ENCODE data around the gene BBS5.

BBS5 gene

DNA sequence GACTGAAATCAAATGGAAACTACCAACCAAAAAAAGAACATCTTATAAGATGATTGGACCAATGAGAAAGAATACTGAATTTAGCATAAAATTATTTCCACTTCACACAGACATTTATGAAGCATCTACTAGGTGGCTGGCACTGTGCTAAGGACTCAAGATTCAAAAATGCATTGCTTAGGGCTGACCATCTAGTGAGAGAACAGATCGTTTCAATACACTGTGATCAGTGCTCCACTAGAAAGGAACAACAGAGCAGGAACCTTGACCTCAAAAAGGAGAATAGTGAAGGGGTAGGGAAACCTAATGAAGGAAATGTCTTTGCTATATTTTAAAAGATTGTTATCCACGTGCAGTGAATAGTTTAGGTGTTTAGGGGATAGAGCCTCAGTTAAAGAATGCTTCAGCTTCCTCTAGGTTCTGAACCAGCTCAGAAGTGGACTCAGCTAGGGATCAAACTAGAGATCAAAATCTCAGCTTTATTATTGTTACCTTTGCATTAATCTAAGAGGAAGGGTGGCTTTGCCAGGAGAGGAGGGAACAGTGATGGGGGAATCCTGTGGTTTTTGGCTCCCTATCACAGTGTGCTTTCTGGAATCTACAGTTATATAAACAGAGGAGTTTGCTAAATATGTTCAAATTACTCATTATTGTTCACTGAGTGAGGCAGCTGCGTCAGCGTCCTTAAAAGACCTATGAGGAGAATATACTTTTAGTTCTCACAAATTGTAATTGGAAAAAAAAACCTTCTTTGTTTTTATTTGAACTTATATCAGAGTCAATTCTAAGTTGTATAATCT, 16.2 kb upstream of the BBS5 start:
- Histone ChIP-seq H3K27me3 (replicated peaks; ENCODE audit: control insufficient read depth, insufficient read depth, low read length) (no peaks in the 10 kb centered on the region), H3K9me3 (ENCODE audit: control insufficient read depth, low read length) (no peaks in the 10 kb centered on the region), H3K36me3 (ENCODE audit: control insufficient read depth, insufficient read depth, low read length, severe bottlenecking) (no peaks in the 10 kb centered on the region), H3K4me3 (ENCODE audit: low read length) (peak overlapping the region; percentile 50), H3K4me1 (ENCODE audit: control insufficient read depth, insufficient read depth, low read length) (peaks cover 16% of the 10 kb centered on the region), H3K9ac (ENCODE audit: low read length) (no peak overlapping the region)
- DNase-seq (ENCODE audit: low read depth) = peak; percentile 92

DNA sequence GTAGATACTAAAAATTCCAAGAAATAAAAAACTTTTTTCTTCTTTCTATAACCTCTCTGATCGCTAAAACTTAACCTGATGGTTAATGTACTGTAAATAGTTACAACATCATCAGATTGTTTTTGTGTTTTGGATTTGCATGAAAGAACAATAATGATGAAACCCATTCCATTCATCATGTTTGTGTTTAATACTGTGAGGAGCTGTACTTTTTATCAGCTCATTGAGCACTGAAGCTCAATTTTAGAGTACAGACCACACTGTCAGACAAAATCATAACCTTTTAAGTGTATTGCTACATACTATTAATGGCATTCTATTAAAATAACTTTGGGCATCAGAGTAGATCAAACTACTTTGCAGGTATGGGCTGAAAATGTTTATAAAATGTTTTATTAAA, 14.8 kb upstream of the BBS5 start:
- H3K36me3 ChIP-seq (ENCODE audit: control insufficient read depth, insufficient read depth, low read length, severe bottlenecking) = no peaks in the 10 kb centered on the region
- H3K4me3 ChIP-seq (ENCODE audit: low read length) = no peak overlapping the region
- peaks cover 16% of the 10 kb centered on the region for H3K4me1 ChIP-seq (ENCODE audit: control insufficient read depth, insufficient read depth, low read length)
- DNase-seq (ENCODE audit: low read depth) = peak; percentile 14
- no peaks in the 10 kb centered on the region for H3K9me3 ChIP-seq (ENCODE audit: control insufficient read depth, low read length)
- no peak overlapping the region for H3K9ac ChIP-seq (ENCODE audit: low read length)
- no peaks in the 10 kb centered on the region for H3K27me3 ChIP-seq (replicated peaks; ENCODE audit: control insufficient read depth, insufficient read depth, low read length)

DNA sequence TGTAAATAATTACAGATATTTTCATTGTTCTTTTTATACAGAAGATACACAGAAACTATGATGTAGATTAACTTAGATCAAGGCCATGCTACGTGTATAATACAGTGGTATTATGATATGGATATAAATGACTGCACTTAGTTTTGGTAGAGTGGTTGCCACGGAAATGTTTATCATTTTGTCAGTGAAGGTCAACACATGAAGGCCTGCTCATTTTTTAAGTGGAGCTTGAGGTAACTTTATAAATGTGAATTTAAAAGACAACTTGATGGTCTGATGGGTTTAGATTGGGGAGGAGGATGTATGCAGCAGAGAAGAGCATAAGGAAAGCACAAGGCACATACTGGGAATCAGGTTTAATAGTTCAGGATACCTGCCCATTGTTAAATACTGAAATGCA, 14.4 kb upstream of the BBS5 start:
- Histone ChIP-seq H3K9ac (ENCODE audit: low read length) (no peak overlapping the region), H3K9me3 (ENCODE audit: control insufficient read depth, low read length) (no peaks in the 10 kb centered on the region), H3K36me3 (ENCODE audit: control insufficient read depth, insufficient read depth, low read length, severe bottlenecking) (no peaks in the 10 kb centered on the region), H3K27me3 (replicated peaks; ENCODE audit: control insufficient read depth, insufficient read depth, low read length) (no peaks in the 10 kb centered on the region), H3K4me1 (ENCODE audit: control insufficient read depth, insufficient read depth, low read length) (peaks cover 16% of the 10 kb centered on the region), H3K4me3 (ENCODE audit: low read length) (no peak overlapping the region)
- DNase-seq (ENCODE audit: low read depth) = no peak

DNA sequence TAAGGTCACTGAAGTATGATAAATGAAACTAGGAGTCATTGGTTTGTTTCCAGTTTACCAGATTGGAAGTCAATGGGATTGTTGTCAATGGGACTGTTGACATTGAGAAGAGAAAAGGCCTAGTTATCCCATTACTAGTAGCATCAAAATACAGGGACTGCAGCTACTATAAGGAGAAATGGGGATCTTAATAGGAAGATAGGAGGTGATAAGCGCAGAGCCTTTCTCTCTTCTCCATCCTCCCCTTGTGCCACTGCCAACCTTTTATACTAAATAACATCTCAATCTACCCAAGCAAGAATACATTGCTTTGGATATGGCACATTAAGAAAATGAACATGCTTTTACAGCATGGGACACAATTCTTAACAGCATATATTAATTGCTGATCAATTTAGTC, 10.5 kb upstream of the BBS5 start:
- no peaks in the 10 kb centered on the region for H3K9me3 ChIP-seq (ENCODE audit: control insufficient read depth, low read length)
- H3K4me1 ChIP-seq (ENCODE audit: control insufficient read depth, insufficient read depth, low read length) = peaks cover 6% of the 10 kb centered on the region
- DNase-seq (ENCODE audit: low read depth) = no peak
- no peak overlapping the region for H3K4me3 ChIP-seq (ENCODE audit: low read length)
- H3K9ac ChIP-seq (ENCODE audit: low read length) = no peak overlapping the region
- no peaks in the 10 kb centered on the region for H3K27me3 ChIP-seq (replicated peaks; ENCODE audit: control insufficient read depth, insufficient read depth, low read length)
- H3K36me3 ChIP-seq (ENCODE audit: control insufficient read depth, insufficient read depth, low read length, severe bottlenecking) = no peaks in the 10 kb centered on the region

DNA sequence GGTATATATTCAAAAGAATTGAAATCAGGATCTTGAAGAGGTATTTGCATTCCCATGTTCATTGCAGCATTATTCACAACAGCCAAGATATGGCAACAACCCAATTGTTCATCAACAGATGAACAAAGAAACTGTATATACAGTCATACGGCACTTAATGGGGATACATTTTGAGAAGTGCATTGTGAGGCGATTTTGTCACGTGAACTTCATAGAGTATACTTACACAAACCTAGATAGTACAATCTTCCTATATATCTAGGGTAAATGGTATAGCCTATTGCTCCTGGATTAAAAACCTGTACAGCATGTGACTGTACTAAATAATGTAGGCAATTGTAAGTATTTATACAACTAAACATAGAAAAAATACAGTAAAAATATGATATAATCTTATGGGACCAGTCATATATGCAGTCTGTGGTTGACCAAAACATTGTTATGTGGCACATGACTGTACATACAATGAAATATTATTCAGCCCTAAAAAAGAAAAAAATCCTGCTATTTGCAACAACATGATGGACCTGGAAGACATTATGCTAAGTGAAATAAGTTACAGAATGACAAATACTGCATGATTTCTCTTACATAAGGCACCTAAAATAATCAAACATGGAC, 9.2 kb upstream of the BBS5 start:
- Histone ChIP-seq H3K9ac (ENCODE audit: low read length) (no peak overlapping the region), H3K4me1 (ENCODE audit: control insufficient read depth, insufficient read depth, low read length) (no peaks in the 10 kb centered on the region), H3K27me3 (replicated peaks; ENCODE audit: control insufficient read depth, insufficient read depth, low read length) (no peaks in the 10 kb centered on the region), H3K4me3 (ENCODE audit: low read length) (no peak overlapping the region), H3K9me3 (ENCODE audit: control insufficient read depth, low read length) (no peaks in the 10 kb centered on the region), H3K36me3 (ENCODE audit: control insufficient read depth, insufficient read depth, low read length, severe bottlenecking) (no peaks in the 10 kb centered on the region)
- DNase-seq (ENCODE audit: low read depth) = no peak

DNA sequence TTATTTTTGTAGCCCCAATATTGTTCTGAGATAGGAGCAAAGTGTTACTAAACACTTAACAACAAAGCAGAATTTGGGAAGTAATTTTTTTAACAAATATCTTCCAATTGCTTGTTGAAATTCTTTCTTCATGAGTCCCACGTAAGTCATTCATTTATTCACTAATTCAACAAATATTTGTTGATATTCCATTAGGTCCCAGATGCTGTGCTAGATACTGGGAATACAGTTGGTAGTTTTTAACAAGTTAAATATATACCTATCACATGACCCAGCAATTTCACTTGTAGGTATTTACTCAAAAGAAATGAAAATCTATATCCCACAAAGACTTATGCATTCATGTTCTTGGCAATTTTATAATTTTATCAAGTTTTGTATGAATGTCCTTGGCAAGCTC, 7.0 kb upstream of the BBS5 start:
- H3K9ac ChIP-seq (ENCODE audit: low read length) = no peak overlapping the region
- H3K9me3 ChIP-seq (ENCODE audit: control insufficient read depth, low read length) = no peaks in the 10 kb centered on the region
- H3K27me3 ChIP-seq (replicated peaks; ENCODE audit: control insufficient read depth, insufficient read depth, low read length) = no peaks in the 10 kb centered on the region
- H3K36me3 ChIP-seq (ENCODE audit: control insufficient read depth, insufficient read depth, low read length, severe bottlenecking) = no peaks in the 10 kb centered on the region
- DNase-seq (ENCODE audit: low read depth) = no peak
- no peaks in the 10 kb centered on the region for H3K4me1 ChIP-seq (ENCODE audit: control insufficient read depth, insufficient read depth, low read length)
- no peak overlapping the region for H3K4me3 ChIP-seq (ENCODE audit: low read length)

DNA sequence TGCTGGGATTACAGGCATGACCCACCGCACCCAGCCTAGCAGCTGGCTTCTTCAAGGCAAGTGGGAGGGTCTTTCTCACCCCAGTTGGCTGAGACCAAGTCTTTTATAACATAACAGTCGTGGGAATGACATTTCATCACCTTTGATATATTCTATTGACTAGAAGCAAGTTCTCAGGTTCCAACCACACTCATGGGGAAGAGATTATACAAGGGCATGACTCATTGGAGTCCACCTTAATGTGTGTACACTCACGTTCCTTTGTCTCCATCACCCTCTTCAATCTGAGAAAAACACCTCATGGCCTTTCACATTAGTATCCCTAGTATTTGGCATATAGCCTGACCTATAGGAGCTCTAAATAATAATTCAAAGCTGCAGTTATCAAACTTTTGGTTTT, 2.8 kb upstream of the BBS5 start:
- peaks cover 13% of the 10 kb centered on the region for H3K4me1 ChIP-seq (ENCODE audit: control insufficient read depth, insufficient read depth, low read length)
- no peaks in the 10 kb centered on the region for H3K36me3 ChIP-seq (ENCODE audit: control insufficient read depth, insufficient read depth, low read length, severe bottlenecking)
- no peak overlapping the region for H3K9ac ChIP-seq (ENCODE audit: low read length)
- no peak overlapping the region for H3K4me3 ChIP-seq (ENCODE audit: low read length)
- H3K9me3 ChIP-seq (ENCODE audit: control insufficient read depth, low read length) = no peaks in the 10 kb centered on the region
- no peak for DNase-seq (ENCODE audit: low read depth)
- no peaks in the 10 kb centered on the region for H3K27me3 ChIP-seq (replicated peaks; ENCODE audit: control insufficient read depth, insufficient read depth, low read length)

DNA sequence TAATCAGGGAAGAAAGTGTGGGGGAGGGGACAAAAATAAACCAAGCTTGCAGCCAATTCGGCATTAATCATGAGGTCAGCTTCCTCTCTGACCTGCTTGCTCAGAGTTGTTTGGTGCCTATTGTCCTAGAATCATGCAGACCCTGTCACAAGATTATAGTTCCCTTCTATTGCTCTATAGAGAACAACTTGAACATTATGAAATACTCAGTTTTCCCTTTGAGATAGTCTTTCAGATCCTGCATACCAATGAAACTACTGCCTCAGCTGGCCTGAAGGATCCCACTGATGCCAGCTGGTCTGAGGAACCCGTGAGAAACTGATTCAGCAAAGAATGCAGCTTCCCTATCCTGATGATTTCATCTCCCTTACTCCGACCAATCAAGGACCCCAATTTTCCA, 955 bp upstream of the BBS5 start:
- Histone ChIP-seq H3K36me3 (ENCODE audit: control insufficient read depth, insufficient read depth, low read length, severe bottlenecking) (peaks cover 11% of the 10 kb centered on the region), H3K4me1 (ENCODE audit: control insufficient read depth, insufficient read depth, low read length) (peaks cover 13% of the 10 kb centered on the region), H3K9me3 (ENCODE audit: control insufficient read depth, low read length) (no peaks in the 10 kb centered on the region), H3K9ac (ENCODE audit: low read length) (peak overlapping the region; percentile 95), H3K27me3 (replicated peaks; ENCODE audit: control insufficient read depth, insufficient read depth, low read length) (no peaks in the 10 kb centered on the region), H3K4me3 (ENCODE audit: low read length) (peak overlapping the region; percentile 97)
- DNase-seq (ENCODE audit: low read depth) = peak; percentile 22

DNA sequence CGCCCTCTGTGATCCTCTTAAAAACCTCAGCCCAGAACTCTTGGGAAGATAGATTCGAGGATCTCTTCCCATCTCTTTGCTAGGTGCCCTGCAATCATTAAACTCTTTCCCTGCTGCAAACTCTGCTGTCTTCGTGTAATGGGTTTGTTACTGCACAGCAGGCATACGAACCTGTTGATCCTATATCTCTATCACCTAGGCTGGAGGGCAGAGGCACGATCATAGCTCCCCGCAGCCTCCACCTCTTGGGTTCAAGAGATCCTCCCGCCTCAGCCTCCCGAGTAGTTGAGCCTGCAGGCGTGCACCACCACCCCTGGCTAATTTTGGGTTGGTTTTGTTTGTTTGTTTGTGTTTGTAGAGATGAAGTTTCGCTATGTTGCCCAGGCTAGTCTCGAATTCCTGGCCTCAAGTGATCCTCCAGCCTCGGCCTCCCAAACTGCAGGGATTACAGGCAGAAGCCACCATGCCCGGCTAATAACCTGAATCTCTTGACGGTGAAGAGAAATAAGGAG, 493 bp upstream of the BBS5 start:
- DNase-seq (ENCODE audit: low read depth) = no peak
- Histone ChIP-seq H3K4me3 (ENCODE audit: low read length) (peak overlapping the region; percentile 97), H3K9me3 (ENCODE audit: control insufficient read depth, low read length) (no peaks in the 10 kb centered on the region), H3K27me3 (replicated peaks; ENCODE audit: control insufficient read depth, insufficient read depth, low read length) (no peaks in the 10 kb centered on the region), H3K9ac (ENCODE audit: low read length) (peak overlapping the region; percentile 95), H3K36me3 (ENCODE audit: control insufficient read depth, insufficient read depth, low read length, severe bottlenecking) (peaks cover 15% of the 10 kb centered on the region), H3K4me1 (ENCODE audit: control insufficient read depth, insufficient read depth, low read length) (peaks cover 13% of the 10 kb centered on the region)

DNA sequence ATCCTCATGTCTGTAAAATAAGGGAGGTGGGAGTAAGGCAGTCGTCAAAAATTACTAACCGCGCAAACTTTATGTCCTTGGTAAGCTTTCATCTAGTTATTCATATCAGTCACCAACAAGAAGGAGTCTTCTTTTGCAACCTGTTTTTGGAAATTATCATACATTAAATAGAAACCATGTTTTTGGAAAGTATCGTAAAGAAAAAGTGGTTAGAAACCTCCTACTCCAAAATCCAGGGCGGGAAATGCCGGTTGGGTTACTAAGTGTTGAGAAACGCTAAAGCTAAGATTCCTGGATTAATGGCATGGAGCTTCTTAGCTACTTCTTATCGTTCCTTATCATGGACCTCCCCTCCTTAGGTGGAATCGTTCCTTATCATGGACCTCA, 778 bp downstream of the BBS5 start:
- H3K9me3 ChIP-seq (ENCODE audit: control insufficient read depth, low read length) = no peaks in the 10 kb centered on the region
- peaks cover 28% of the 10 kb centered on the region for H3K36me3 ChIP-seq (ENCODE audit: control insufficient read depth, insufficient read depth, low read length, severe bottlenecking)
- DNase-seq (ENCODE audit: low read depth) = peak; percentile 42

DNA sequence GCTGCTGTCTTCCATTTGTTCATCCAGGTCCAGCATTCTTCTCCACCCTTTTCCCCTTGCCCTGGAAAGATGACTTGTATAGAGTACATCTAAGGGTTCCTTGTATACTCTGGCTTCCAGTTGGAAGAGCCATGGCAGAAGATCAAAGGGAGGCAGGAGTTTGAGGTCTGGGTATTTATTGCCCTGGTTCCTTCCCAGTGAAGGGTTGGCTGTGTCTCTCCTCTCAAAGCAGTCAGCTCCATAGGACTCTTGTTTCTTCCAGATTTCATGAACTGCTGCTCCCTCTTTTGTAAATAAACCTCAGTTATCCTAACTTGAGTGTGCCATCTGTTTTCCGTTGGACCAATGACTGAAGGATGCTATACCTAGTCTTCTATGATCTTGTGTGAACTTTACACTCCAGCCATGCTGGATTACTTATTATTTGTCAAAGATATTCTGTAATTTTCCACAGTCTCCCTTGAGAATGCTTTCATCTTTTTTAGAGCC, 6.4 kb downstream of the BBS5 start:
- H3K27me3 ChIP-seq (replicated peaks; ENCODE audit: control insufficient read depth, insufficient read depth, low read length) = no peaks in the 10 kb centered on the region

More for the DNA sequence above, 778 bp downstream of the BBS5 start:
- no peaks in the 10 kb centered on the region for H3K27me3 ChIP-seq (replicated peaks; ENCODE audit: control insufficient read depth, insufficient read depth, low read length)
- H3K9ac ChIP-seq (ENCODE audit: low read length) = peak overlapping the region; percentile 95
- peaks cover 13% of the 10 kb centered on the region for H3K4me1 ChIP-seq (ENCODE audit: control insufficient read depth, insufficient read depth, low read length)
- H3K4me3 ChIP-seq (ENCODE audit: low read length) = peak overlapping the region; percentile 97

More for the DNA sequence above, 6.4 kb downstream of the BBS5 start:
- H3K9me3 ChIP-seq (ENCODE audit: control insufficient read depth, low read length) = no peaks in the 10 kb centered on the region
- H3K36me3 ChIP-seq (ENCODE audit: control insufficient read depth, insufficient read depth, low read length, severe bottlenecking) = peaks cover 63% of the 10 kb centered on the region
- no peak overlapping the region for H3K9ac ChIP-seq (ENCODE audit: low read length)
- H3K4me1 ChIP-seq (ENCODE audit: control insufficient read depth, insufficient read depth, low read length) = no peaks in the 10 kb centered on the region
- H3K4me3 ChIP-seq (ENCODE audit: low read length) = no peak overlapping the region
- no peak for DNase-seq (ENCODE audit: low read depth)

Measured in adipocyte (in vitro differentiated cells).